Endothelial cell of hepatic sinusoid (primary cell): ENCODE measurements around the gene ACAP3.

Source experiments
- in situ Hi-C: cut with HindIII; loops from 2 replicates; pipeline ENCODE4 v1.10.0; 2017; ENCODE audit warnings: low sequenced_read_pairs

The ACAP3 gene

DNA sequence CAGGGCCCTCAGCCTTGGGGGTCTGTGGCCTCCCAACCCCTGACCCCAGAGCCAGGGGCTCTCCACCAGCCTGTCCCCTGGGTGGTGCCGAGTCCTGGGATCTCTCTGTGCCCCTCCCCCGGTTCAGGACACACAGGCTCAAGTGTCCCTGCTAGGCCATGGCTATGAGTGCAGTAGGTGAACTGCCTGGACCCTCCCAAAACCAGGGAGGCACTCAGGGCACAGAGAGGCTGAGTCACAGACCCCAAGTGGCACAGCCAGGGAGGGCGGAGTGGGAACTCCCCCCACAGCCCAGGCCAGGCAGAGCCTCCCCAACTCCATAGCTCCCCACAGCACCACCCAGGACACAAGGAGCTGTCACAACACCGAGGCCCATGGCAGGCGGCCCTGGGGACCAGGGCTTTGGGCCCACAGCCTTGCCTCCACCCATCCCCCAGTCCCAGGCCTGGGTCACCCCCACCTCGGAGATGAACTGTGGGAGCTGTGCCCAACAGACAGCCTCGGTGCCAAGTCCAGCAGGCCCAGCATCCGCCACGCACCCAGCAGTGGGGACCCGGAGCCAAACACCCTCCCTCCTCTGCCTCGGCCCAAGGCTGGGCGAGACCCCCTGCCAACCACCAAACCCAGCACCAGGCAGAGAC, 38.2 kb upstream of the ACAP3 start:
- in situ Hi-C loops: no loop called here

DNA sequence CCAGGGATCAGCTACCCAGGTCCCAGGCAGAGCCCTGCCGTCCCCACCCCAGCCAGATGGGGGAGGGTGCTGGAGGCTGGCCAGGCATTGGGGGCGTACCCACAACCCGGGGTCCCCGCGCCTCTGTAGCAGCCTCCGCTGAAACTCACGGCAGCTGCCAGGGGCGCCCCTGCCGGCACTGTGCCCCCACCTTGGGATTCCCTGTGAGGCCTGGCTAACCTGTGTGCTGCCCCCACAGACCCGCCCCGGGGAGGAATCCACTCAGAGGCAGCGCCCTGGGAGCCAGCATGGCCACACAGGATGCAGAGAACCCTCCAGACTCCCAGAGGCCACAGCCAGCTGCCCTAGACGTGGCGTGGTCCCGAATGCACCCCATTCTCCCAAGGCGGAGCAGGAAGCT, 37.7 kb upstream of the ACAP3 start:
- in situ Hi-C loops: no loop called here

DNA sequence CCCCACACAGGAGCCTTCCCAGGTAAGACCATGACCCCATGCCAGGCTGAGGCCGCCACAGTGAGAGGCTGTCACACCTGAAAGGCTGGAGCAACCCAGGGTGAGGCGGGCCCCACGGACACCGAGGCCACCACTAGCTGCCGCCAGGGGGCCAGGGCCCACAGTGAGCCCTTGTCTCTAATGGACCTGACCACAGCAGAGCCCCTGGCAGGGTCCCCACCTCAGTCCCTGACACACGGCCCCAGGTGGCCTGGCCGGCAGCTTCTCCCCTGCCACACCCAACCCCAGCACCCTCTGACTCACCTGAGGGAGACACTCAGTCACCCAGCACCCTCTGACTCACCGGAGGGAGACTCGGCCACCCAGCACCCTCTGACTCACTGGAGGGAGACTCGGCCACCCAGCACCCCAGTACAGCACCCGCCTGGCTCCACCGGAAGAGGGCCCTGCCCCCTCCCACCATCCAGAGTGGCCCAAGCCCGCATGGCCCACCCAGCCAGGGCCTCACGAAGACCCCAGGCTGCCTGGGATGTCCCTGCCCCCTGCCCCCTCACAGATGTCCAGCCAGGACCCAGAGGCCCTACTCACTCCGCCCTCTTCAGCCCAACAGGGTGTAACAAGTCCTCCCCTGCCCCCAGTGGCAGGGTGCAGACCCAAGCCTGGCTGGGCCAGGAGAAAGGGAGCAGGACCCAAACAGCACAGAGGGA, 37.1 kb upstream of the ACAP3 start:
- in situ Hi-C loops: no loop called here

DNA sequence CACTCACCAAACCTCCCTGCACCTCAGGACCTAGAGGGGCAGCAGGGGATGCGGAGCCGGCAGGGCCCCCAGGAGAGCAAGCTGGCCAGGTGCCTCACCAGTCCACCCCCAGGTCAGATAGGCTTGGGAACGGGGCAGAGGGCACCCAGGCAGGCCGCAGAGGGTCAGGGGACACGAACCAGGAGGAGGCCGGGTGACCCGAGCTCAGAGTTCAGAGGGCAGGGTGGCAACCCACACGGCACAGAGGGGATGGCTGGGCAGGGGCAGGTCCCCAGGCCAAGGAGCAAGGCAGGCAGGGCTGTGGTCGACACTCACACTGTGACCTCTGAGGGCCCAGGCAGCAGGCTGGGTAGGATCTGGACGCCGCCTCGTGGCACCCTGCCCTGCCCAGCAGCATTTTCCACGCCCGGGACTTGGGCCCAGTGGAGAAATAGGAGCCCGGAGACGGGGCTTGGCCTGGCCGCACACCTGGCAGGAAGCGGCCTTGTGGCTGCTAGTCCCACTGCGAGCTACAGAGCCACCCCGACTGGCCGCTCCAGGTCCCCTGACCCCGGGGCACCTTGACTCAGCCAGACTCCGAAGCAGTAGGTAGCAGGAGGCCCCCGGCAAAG, 36.2 kb upstream of the ACAP3 start:
- in situ Hi-C loops: no loop called here

DNA sequence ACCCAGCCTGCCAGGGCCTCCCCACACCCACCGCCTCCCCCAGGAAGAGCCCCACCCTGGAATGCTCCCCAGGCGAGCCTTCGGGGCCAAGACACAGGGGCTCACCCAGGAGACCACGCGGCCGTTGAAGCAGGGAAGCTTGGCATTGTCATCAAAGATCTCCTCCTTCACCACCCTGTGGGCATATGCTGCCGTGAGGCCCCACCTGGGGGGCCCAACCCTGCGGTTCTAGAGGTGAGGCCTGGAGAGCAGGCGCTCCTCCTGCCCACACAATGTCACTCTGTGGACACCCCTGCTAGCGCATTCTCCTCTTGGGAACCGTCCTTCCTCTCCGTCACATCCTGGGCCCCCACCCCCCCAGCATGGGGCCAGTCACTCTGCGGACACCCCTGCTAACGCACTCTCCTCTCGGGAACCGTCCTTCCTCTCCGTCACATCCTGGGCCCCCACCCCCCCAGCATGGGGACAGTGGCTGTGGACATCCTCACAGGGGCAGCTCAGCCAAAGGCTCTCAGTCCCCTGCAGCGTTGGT, 34.9 kb upstream of the ACAP3 start:
- in situ Hi-C loops: no loop called here

DNA sequence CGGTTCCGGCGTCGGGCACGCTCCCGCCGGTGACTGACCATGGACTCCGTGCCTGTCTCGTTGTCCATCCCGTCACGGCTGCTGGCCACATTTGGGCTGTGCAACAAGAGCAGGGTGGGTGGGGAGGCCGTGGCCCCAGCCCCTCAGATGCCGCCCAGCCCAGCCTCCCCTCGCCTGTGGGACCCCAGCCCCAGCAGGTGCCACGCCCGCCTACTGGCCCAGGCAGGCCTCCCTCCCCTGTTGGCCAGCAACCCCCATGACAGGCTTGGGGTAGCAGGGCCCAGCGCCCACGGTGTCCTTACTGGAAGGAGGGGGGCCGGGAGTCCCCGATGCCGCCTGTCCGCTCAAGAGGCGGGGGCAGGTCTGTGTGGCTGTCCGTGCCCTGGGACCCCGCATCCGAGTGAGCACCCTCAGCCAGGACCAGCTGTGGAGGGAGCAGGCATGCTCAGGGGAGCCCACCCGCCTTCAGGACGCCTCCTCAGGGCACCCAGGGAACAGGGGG, 34.4 kb upstream of the ACAP3 start:
- in situ Hi-C loops: no loop called here

DNA sequence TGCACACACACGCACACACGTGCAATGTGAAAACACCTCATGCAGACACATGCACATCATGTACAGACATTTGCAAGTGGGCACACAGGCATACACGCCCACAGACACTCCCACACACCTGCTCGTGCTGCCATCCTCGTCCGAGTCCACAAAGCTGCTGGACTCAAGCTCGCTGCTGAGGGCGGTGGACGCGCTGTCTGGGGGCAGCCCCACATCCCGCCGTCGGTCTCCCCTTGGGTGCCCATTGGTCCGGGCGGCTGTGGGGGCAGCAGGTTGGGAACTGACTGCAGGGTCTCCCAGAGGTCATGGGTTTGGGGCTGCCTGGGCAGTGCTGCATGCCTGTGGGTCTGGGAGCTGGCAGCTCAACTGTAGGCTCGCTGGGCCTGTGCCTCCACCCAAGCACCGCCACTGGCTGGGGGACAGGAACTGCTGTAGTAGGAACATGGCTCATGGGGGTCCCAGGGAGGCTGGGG, 33.9 kb upstream of the ACAP3 start:
- in situ Hi-C loops: no loop called here

DNA sequence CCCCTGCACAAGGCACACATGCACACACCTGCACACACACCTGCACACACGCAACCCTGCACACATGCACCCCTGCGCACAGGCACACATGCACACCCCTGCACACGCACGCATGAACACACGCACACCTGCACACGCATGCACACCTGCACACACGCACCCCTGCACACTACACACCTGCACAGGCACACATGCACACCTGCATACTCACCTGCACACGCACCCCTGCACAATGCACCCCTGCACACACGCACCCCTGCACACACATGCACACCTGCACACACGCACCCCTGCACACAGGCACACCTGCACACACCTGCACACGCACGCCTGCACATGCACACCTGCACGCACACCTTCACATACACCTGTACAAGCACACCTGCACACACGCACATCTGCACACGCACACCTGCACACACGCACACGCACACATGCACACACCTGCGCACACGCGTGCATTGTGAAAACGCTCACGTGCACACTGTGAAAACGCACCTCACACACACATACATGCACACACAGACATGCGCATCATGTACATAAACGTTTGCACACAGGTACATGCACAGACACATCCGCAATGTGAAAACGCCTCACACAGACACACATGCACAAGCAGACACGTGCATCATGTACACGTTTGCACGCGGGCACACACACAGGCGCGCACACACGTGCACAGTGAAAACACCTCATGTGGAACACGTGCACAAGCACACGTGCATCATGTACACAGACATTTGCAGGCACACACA, 33.2 kb upstream of the ACAP3 start:
- in situ Hi-C loops: no loop called here

DNA sequence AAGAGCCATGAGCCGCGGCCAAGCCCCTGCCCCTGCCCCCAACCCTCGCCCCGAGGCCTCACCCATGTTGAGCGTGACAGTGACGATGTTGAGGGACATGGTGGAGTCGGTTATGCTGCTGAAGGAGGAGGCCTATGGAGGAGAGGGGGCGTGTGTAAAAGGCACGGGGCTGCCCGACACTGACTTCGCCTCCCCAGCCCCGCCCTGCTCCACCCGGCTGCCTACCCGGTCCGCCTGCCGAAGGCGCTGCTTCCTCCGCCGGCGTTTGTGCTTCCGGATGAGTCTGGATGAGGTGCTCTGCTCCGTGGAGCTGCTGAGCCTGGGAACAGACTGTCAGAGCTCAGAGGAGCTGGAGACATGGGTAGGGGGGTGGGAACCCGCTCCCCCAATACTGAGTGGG, 32.5 kb upstream of the ACAP3 start:
- in situ Hi-C loops: no loop called here

DNA sequence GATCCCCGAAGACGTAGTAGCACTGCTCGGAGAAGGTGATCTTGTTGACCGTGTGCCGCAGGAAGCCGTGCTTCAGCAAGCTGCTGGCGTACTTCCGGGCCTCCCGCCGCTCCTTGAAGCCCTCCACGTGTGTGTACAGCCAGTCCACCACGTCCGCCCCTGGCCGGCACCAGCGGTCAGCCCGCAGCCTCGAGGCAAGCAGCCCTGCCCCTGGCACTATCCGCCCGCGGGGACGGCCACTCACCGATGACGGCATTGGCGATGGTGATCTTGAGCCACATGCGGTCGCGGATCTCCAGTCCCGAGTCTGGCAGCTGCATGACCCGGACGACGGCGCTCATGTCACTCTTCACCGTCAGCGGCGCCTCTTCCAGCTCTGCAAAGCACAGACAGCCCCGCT, 30.5 kb upstream of the ACAP3 start:
- in situ Hi-C loops: no loop called here

DNA sequence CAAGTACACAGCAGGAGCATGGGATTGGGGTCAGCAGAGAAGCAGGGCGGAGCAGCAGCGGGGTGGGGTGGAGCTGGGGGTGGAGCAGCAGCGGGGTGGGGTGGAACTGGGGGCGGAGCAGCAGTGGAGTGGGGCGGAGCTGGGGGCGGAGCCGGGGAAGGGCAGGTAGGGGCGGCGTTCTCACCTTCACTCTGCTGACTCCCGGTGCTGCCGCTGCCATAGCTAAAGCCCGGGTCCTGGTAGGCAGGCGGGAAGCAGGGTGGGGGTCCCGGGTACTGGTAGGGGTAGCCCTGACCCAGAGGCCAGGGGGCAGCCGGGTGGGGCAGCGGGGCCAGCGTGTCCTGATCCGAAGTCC, 30.0 kb upstream of the ACAP3 start:
- in situ Hi-C loops: no loop called here

DNA sequence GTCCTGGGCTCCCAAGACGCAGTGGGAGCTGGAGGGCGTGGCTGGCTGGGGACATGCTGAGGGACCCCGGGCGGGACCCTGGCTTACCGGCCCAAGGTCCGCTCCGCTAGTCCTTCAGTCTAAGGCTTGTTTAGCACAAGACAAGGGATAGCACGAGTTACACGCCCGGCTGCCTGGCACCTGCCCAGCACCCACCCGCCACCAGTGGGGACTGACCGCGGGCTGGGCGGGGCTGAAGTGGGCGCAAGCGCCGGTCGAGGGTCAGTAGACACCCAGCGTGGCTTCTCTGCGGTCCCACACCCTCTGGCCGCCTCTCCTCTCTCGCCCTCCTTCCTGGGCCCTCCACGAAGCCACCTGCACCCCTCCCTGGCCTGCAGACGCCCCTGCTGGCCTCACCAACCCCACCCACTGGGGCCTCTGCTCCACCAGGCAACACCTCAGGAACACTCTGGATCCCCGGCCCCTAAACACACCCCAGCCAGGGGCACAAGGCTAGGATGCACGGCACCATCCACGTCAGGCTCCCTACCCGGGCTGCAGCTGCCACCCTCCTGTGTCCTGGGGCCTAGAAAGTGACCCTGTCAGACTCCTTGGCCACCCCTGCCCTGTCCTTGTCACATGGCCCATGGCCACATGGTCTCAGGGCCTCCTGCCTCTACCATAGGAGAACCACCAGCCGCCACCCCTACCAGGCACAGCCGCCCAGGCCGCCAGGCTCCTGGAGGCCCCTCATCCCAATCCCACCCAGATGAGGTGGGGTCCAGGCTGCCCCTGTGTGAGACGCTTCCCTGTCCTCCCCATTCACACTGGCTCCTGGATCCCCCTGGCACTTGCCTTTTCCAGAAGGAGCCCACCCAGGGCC, 29.4 kb upstream of the ACAP3 start:
- in situ Hi-C loops: no loop called here

DNA sequence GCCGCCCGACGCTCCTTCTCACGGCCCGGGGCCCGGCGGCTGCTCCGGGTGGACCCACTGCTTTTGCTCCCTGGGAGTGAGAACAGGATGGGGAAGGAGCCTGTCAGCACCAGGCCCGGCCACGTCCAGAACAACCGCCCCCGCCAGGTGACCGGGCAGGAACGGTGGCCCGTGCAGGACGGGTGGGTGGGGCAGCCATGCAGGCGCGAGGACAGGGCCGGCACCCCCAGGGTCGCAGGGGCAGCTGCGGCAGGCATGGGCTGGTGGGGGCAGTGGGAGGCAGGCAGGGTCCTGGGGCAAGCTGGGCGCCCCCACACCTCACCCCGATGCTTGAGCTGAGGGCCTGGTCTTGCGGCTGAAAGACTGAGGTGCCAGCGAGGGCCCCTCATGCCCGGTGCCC, 28.7 kb upstream of the ACAP3 start:
- in situ Hi-C loops: no loop called here

DNA sequence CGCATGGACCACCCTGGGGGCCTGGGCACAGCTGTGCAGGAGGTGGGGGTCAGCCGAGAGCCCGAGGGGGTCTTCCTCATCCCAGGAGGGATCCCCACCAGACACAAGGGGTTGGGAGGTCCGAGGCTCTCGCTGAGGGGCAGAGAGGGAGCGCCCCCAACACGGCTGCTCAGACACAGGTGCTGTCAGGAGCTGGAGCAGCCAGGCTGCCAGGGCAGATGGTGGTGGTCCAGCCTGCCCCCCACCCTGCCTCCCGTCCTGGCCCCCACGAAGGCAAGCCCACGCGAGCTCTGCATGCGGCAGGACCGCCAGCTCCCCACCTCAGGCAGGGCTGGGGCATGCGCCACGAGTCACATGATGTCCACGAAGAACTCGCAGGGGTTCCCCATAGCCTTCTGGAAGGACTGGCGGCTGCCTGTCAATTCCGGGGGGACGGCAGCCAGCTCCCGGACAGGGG, 28.1 kb upstream of the ACAP3 start:
- in situ Hi-C loops: no loop called here

DNA sequence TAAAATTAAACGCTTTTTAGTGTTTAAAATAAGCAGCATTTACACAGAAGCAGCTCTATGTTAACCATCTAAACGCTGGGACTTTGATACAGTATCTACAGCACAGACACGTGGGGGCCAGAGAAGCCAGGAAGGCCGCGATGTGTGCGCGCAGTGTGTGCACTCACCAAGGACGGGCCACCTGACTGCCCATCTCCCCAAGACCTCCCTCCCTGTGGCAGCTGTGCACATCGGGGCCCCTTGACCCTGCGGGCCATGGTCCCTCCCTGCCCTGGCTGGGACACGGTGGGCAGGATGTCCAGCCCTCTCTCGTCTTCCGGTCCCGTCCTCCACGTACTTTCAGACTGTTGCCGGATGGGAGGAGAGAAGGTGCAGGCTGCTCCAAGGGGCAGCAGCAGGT, 27.6 kb upstream of the ACAP3 start:
- in situ Hi-C loops: no loop called here

DNA sequence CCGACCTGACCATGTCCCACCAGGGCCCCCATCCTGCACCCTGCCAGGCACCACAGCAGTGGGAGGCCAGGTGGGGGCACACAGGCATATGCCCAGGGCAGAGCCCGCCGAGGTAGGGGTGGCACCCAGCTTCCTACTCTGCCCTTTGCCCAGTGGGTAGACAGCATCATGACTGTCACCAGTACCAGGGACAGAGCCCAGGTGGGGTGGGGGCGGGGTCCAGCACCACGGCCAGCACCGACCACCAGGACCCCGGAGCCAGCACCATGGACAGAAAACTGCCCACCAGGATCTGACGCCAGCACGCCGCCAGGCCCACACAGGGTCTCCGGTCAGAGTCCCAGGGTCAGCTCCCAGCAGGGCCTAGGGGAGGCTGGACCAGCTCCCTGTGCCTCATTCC, 27.1 kb upstream of the ACAP3 start:
- in situ Hi-C loops: no loop called here

DNA sequence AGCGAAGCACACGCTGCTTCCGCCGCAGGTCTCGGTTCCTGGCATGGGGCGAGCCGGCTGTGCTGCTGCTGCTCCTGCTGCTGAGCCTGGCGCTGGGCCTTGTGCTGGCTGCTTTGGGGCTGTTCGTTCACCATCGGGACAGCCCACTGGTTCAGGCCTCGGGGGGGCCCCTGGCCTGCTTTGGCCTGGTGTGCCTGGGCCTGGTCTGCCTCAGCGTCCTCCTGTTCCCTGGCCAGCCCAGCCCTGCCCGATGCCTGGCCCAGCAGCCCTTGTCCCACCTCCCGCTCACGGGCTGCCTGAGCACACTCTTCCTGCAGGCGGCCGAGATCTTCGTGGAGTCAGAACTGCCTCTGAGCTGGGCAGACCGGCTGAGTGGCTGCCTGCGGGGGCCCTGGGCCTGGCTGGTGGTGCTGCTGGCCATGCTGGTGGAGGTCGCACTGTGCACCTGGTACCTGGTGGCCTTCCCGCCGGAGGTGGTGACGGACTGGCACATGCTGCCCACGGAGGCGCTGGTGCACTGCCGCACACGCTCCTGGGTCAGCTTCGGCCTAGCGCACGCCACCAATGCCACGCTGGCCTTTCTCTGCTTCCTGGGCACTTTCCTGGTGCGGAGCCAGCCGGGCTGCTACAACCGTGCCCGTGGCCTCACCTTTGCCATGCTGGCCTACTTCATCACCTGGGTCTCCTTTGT, 26.0 kb upstream of the ACAP3 start:
- in situ Hi-C loops: no loop called here

DNA sequence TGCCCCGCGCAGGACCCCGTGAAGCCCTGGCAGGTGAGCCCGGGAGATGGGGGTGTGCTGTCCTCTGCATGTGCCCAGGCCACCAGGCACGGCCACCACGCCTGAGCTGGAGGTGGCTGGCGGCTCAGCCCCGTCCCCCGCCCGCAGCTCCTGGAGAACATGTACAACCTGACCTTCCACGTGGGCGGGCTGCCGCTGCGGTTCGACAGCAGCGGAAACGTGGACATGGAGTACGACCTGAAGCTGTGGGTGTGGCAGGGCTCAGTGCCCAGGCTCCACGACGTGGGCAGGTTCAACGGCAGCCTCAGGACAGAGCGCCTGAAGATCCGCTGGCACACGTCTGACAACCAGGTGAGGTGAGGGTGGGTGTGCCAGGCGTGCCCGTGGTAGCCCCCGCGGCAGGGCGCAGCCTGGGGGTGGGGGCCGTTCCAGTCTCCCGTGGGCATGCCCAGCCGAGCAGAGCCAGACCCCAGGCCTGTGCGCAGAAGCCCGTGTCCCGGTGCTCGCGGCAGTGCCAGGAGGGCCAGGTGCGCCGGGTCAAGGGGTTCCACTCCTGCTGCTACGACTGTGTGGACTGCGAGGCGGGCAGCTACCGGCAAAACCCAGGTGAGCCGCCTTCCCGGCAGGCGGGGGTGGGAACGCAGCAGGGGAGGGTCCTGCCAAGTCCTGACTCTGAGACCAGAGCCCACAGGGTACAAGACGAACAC, 25.2 kb upstream of the ACAP3 start:
- in situ Hi-C loops: no loop called here
